Cardiac fibroblast (primary cell): ENCODE data around the gene HECW1.

Experiments used
- DNase-seq, 2 donors: peaks; one replicate each; pipeline versions ENCODE4 v3.0.0 to v3.0.0-alpha.2; 2010; ENCODE audit warnings: low read depth in 2 of 2
- H3K4me3 ChIP-seq, 2 donors: replicated peaks in 1 of 2; 1 replicate in 1 of 2; 2 replicates in 1 of 2; pipeline ENCODE4 v1.5.1; 2011; ENCODE audit warnings: low read depth in 2 of 2, low read length in 2 of 2, mild to moderate bottlenecking in 2 of 2, moderate library complexity in 1 of 2
- CTCF ChIP-seq: IDR thresholded peaks from one replicate; pipeline ENCODE4 v1.5.1; 2011; ENCODE audit warnings: low read depth, mild to moderate bottlenecking, low read length, inconsistent platforms

HECW1 gene

GRCh38 chr7:43465581-43466554 lies 353.4 kb downstream of the HECW1 start:
- no peak for DNase-seq
- H3K4me3 ChIP-seq: no peak overlapping the region
- no peak for TF ChIP-seq CTCF

DNA sequence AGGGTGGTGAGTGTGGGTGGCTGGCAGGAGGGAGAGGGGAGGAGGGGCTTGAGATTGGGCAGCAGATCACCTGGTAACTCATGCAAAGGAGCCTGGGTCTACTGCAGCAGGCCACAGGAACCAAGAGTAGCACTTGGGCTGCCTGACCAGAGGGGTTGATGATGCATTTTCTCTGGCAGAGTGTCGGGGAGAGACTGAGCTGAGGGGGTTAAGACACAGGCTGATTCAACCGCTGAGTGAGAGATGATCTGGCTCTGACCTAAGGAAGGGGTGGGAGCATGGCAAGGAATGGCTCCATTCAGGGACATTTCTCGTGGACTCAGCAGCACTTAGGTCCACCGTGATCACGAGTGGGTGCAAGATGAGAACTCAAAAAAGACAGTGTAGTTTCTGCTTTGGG lies 355.0 kb downstream of the HECW1 start:
- DNase-seq: peak in 1 of 2 donors; percentile 58
- H3K4me3 ChIP-seq: no peak overlapping the region
- TF ChIP-seq CTCF: no peak

GRCh38 chr7:43467846-43468245 lies 355.4 kb downstream of the HECW1 start:
- H3K4me3 ChIP-seq: no peak overlapping the region
- DNase-seq: no peak
- no peak for TF ChIP-seq CTCF

DNA sequence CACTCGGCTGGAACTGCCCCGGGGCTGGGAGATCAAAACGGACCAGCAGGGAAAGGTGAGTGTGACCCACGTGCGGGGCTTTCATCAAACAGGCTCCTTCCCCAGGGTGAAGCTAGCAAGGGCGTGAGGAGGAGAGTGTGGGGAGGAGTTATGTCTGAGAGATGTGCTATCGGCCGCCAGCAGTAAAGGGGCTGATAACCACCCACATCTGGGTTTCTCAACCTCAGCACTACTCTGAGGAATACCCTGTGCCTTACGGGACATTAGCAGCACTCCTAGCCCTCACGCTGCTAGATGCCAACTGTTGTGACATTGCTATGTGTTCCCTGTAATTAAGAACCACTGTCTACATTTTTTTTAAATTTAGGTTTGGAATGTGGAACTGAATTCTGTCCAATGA lies 356.6 kb downstream of the HECW1 start:
- peak in 1 of 2 donors; percentile 34 for DNase-seq
- TF ChIP-seq CTCF: no peak
- H3K4me3 ChIP-seq: no peak overlapping the region

GRCh38 chr7:43470110-43470509 lies 357.7 kb downstream of the HECW1 start:
- TF ChIP-seq CTCF: no peak
- H3K4me3 ChIP-seq: no peak overlapping the region
- no peak for DNase-seq

DNA sequence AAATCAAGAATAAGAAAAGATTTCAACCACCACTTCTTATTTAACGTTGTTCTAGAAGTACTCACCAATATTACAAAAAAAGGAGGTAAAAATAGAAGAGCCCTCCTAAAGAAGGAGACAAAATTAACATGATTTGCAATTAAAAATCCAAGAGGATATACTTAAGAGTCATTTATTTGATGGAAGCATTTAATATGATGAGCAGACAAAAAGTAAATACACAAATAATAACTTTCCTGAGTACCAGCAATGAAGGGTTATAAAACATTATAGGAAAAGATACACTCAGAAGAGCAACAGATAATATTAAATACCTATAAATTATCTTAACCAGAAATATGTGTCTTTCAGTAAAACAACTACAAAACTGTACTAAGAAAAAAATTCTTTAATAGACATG lies 363.5 kb downstream of the HECW1 start:
- DNase-seq: no peak
- no peak for TF ChIP-seq CTCF
- H3K4me3 ChIP-seq: no peak overlapping the region
